Choroid plexus epithelial cell (primary cell): Measurements from ENCODE around the gene SLC6A12.
A peak's percentile ranks its signal among the peaks of the same experiment; 100 is the strongest.

Source experiments
- DNase-seq: peaks from one replicate; pipeline ENCODE4 v3.0.0-alpha.2; 2010; ENCODE audit warnings: low read depth
- H3K4me3 ChIP-seq: 2 replicates; pipeline ENCODE4 v1.5.1; 2011; ENCODE audit warnings: low read depth, mild to moderate bottlenecking, control low read depth, low read length, moderate library complexity
- TF ChIP-seq, protein P1 (sequence below): conservative IDR thresholded peaks from 2 replicates; pipeline ENCODE4 v1.5.1; 2011; ENCODE audit warnings: low read depth, mild to moderate bottlenecking, control low read depth, inconsistent platforms, low read length, moderate library complexity

Gene SLC6A12

DNA sequence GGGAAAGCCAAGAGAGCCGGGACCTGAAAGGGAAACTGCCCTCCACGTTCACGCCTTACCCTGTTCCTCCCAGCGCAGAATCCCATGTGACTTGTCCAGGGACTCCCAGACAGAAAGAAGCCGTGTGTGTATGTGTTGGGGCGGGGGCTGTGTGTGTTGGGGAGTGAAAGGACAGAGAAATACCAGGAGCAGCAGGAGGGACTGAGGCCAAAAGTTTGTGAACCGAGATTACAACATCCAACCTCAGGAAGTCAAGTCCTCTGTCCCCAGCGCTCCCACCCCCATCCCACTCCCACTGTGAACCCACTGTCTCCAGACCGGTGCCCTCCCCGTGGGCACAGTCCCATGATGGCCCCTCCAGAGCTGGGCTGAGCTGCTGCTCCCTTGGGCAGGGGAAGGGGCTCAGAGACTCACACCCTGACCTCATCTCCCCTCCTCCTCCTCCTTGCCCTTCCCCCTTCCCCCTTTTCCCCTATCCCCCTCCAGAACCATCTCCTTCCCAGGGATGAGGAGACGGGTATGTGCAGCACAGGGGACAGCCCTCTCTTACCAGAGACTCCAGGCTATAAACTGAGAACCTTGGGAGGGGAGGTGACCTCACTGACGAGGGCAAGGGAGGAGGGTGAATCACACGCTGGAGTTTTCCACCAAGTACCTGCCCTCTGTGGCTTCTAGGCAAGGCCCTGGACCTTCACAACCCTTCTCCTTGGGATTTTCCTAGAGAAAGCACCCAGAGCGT lies at the start of gene SLC6A12:
Gene SLC6A12 (minus strand): TSS at position 155 of the 739 bp plus-strand sequence. CDS start 4,171 bp downstream, outside the sequence.
- TF ChIP-seq, protein P1, sequence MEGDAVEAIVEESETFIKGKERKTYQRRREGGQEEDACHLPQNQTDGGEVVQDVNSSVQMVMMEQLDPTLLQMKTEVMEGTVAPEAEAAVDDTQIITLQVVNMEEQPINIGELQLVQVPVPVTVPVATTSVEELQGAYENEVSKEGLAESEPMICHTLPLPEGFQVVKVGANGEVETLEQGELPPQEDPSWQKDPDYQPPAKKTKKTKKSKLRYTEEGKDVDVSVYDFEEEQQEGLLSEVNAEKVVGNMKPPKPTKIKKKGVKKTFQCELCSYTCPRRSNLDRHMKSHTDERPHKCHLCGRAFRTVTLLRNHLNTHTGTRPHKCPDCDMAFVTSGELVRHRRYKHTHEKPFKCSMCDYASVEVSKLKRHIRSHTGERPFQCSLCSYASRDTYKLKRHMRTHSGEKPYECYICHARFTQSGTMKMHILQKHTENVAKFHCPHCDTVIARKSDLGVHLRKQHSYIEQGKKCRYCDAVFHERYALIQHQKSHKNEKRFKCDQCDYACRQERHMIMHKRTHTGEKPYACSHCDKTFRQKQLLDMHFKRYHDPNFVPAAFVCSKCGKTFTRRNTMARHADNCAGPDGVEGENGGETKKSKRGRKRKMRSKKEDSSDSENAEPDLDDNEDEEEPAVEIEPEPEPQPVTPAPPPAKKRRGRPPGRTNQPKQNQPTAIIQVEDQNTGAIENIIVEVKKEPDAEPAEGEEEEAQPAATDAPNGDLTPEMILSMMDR = no peak
- H3K4me3 ChIP-seq = no peak within 1 kb of the TSS
- peak; percentile 28 for DNase-seq

- TF ChIP-seq, protein P1 = no peak
- DNase-seq = peak; percentile 25
- no peak overlapping the region for H3K4me3 ChIP-seq
These were observed 49.6 kb upstream of the SLC6A12 start for GRCh38 chr12:263574-263973.

DNA sequence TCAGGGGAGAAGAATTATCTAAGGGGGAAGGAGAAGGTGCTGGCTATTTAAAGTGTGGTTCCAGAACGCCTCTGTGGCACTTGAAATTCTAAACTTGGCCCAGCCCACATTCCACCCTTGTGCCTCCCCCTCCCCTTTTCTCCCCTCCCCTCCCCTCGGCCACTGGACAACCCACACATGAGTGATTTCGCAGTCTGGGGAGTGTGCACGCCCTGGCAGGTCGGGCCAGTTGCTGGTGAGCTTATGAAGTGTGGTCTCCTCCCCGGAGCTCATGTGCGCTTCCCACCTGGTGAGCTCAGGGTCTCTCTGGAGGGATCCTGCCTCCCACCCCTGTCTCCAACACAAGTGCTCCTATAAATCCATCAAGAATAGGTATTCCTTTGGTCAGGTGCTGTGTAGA lies 48.9 kb upstream of the SLC6A12 start, which contains the start of gene SLC6A13:
Gene SLC6A13 (minus strand): TSS at position 20 of the 400 bp plus-strand sequence. CDS start 2,784 bp downstream, outside the sequence.
- TF ChIP-seq, protein P1 = no peak
- no peak for DNase-seq
- no peak within 1 kb of the TSS for H3K4me3 ChIP-seq

GRCh38 chr12:262113-262512 lies 48.2 kb upstream of the SLC6A12 start:
- TF ChIP-seq, protein P1 = no peak
- no peak overlapping the region for H3K4me3 ChIP-seq
- no peak for DNase-seq

- DNase-seq = no peak
- TF ChIP-seq, protein P1 = no peak
- H3K4me3 ChIP-seq = no peak overlapping the region
These were observed 43.8 kb upstream of the SLC6A12 start for GRCh38 chr12:257521-258321.

DNA sequence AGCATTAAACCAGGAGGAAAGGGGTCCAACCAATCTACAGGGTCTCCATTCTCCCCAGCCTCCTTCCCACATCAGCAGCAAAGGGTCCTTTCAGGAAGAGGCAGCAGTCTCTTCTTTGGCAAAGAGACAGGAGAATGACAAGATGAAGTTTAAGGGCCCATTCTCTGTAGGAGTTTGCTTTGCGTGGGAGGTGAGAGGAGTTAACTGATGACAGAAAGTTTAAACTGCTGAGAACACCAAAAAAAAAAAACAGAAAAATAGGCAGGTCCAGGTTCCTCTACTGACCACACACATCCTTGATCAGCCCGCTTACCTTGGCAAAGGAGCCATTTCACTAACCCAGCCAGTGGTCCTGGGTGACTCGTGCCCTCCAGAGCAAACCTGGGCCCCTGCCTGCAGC lies 43.0 kb upstream of the SLC6A12 start:
- H3K4me3 ChIP-seq = no peak overlapping the region
- TF ChIP-seq, protein P1 = no peak
- DNase-seq = no peak
